Activated CD8-positive, alpha-beta memory T cell treated with anti-CD3 and anti-CD28 coated beads, Interleukin-2, amount 50 U/mL, for 1 hour (primary cell): ENCODE measurements around the gene SEC22A.

Source experiments
- DNase-seq: peaks from one replicate; pipeline ENCODE4 v3.0.0-alpha.2; 2020; ENCODE audit errors: extremely low read depth

The SEC22A gene

DNA sequence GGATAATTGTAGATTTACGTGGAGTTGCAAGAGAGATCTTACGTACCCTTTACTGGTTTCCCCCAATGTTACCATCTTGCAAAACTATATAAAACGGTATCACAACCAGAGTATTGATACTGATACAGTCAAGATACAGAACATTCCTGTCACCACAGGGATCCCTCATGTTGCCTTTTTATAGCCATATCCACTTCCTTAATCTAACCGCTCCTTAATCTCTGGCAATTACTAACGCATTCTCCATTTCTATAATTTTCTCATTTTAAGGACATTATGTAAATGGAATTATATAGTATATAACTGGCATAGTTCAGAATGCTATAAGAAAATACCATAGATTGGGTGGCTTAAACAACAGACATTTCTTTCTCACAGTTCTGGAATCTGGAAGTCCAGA is 61.1 kb downstream of the SEC22A start:
- DNase-seq, result no peak

DNA sequence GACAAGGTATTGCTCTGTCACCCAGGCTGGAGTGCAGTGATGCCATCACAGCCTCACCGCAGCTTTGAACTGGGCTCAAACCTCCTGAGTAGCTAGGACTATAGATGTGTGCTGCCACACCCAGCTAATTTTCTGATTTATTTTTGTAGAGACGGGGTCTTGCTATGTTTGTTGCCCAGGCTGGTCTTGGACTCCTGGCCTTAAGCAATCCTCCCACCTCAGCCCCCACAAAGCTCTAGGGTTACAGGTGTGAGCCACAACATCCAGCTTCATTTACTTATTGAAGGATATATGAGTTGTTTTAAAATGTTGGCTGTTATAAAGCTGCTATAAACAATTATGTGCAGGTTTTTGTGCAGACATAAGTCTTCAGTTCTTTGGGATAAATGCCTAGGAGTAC is 62.2 kb downstream of the SEC22A start:
- DNase-seq, result no peak

GRCh38 chr3:123267821-123268220 is 66.1 kb downstream of the SEC22A start:
- no peak for DNase-seq

DNA sequence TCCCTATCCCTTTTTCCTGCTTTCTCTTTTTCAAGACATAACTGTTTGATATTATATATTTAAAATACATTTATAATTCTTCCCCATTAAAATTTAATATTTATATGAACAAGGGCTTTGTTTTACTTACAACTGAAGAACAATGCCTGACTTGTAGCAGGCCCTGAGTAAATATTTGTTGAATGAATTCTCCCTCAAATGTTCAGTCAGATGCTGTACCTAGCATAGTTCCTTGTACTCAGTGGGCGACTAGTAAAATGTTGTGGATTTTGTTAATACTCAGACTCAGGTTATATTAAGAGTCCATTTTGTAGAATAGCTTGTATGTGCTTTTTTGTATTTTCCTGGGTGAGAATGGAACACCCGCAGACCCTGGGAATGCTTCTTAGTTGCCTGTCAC is 69.1 kb downstream of the SEC22A start:
- DNase-seq, result no peak

DNA sequence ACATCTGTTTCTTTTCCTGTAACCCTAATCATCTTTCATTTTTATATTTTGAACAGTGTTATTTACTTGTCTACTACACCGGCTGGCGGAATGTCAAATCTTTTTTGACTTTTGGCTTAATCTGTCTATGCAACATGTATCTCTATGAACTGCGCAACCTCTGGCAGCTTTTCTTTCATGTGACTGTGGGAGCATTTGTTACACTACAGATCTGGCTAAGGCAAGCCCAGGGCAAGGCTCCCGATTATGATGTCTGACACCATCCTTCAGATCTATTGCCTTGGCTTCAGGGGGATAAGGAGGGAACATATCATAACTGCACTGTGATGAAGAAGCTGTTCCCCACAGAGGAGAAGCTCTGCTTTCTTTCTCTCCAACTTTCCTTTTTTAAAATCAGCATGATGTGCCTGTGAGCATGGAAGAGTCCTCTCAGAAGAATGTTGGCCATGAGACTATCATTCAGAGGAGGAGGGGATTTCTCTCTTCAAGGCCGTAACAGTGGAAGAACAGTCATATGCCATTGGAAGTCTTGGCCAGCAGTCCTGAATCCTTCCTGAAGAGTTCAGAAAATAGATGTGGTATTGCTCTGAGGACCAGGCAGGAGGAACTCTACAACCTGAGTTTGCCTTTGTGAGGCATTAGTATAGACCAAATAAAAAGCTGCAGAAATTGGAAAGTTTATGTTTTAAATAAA is 69.9 kb downstream of the SEC22A start:
- no peak for DNase-seq

DNA sequence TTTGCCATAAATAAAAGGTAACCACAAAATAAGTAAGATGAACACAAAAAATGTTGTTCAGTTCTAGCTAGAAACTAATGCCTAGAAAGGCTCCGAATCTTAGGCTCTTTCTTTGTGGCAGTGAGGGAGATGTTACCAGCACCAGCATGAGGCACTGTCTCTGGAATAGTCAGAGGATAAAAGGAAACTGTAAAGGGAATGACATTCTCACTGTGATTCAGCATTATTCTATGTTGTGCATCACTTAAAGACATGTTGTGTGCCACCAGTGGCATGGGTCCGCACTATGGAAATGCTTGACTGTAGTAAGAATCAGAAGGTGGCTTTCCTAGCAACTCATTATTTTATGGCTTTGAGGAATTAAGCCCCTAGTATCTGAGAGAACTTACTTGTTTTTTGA is 70.8 kb downstream of the SEC22A start:
- DNase-seq, result no peak

DNA sequence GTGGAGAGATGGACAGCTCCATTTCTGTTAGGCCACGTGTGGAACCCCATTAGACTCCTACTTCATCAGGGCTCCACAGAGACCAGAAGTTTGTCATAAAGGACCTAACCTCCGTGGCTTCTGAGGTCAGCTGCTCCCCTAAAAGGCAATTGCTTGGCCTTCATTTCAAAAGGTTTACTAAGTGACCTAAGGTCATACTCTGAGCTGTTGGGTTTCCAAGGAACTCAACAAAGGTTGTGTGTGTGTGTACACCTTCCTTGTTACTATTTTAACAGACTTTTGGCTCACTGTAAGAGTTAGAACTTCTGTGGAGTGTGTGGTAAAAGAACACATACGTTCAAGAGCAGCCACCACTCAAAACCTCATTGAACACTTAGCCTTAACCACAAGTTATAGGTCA is 73.9 kb downstream of the SEC22A start:
- no peak for DNase-seq

DNA sequence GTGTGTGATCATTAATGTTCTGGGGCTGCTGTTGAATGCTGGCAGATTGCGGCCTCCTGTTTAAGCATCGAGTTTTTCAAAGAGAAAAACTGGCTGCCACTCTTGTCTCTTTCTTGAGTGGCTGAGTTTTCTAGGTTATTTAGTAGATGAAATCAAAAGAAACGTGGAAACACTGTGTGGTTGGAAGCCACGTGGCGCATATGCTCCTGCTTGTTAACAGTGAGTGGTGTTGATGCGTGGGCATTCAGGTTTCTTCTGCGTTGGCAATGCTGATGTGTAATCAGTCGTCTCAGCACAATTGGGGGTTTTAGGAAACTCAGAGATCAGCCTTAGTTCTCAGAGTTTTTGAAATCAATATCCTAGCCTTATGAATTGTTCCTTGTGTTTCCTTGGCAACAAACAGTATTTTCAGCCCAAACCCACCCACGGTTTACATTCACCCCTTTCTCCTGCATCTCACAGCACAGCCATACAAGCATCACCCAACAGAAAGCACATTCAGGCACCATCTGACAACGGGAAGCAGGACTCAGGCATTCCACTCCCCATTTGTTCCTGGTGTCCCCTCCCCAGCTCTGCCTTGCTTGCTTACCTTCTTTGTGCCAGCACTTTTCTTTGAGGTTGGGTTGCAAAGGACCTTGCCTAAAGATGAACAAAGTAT is 74.7 kb downstream of the SEC22A start:
- no peak for DNase-seq

DNA sequence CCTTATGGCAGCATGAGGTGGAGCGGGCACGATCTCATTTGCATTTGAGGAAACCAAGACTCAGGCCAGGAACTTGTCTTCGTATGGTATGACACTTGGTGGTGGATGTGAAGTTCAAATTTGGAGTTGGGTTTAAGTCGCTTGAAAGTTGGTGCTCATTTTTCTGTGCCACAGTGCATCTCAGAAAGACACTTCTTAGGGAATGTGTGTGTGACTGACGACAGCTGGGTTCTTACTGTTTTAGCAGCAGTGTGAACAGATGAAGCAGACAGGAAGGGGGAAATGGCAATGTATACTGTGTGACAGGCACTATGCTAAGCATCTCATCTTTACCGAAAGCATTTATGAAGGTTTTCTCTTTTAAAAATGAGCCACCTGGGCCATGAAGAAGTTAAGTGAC is 75.4 kb downstream of the SEC22A start:
- no peak for DNase-seq

DNA sequence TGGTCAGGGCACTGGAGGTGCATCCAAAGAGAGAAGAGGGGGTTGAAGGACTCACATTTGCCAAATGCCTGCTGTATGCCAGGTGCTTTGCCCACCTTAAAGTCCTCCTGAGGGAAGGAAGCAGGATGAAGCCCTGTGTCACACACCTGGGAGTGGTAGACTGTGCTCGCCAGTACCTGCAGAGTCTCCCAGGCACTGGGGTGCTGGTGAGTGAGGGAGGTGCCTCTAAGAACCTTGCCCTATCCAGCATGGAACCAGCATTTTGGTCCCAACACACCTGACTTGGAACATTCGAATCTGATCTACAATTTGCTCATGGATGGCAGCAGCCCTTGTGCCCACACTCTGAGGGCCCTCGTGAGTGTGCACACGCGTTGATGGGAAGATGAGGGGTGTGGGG is 76.7 kb downstream of the SEC22A start:
- DNase-seq, result no peak

- DNase-seq, result no peak
These were observed 77.4 kb downstream of the SEC22A start for GRCh38 chr3:123279121-123279520.

- no peak for DNase-seq
These were observed 79.7 kb downstream of the SEC22A start for GRCh38 chr3:123281406-123281805.

DNA sequence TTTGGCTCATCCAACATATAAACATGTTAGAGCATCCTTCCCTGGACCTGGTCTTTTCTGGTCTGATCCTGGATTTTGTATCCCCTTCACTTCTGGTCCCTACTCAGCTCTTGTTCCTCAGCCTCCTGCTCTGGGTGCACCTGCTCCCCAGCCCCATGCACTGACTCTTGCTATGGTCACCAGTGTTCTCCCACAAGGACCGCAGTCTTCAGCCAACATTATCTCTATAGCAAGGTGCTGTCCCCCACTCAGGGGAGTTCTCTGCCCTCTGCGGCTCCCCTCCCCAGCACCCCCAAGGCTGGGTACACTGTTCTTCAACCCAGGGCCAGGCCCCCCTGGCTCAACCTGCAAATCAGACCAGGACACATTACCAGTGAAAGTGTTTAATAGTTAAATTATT is 80.2 kb downstream of the SEC22A start:
- DNase-seq, result no peak

DNA sequence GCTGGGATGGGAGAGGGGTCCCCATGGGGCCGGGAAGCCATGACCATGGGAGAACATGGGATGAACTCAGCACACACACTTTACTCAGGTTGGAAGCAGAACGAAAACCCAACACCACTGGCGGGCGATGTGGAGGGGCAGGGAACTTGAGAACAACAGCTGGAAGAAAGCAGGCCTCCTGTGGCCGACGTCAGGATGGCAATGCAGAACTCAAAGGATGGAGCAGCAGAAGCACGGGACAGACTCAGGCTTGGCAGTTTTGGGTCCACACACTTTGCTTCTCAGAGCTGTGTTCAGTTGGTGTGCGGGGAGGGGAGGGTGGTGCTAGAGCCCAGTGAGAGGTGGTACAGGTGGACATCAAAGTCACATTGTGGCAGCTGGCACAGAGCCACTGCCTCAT is 80.7 kb downstream of the SEC22A start:
- no peak for DNase-seq

GRCh38 chr3:123283074-123283473 is 81.3 kb downstream of the SEC22A start:
- DNase-seq, result no peak

DNA sequence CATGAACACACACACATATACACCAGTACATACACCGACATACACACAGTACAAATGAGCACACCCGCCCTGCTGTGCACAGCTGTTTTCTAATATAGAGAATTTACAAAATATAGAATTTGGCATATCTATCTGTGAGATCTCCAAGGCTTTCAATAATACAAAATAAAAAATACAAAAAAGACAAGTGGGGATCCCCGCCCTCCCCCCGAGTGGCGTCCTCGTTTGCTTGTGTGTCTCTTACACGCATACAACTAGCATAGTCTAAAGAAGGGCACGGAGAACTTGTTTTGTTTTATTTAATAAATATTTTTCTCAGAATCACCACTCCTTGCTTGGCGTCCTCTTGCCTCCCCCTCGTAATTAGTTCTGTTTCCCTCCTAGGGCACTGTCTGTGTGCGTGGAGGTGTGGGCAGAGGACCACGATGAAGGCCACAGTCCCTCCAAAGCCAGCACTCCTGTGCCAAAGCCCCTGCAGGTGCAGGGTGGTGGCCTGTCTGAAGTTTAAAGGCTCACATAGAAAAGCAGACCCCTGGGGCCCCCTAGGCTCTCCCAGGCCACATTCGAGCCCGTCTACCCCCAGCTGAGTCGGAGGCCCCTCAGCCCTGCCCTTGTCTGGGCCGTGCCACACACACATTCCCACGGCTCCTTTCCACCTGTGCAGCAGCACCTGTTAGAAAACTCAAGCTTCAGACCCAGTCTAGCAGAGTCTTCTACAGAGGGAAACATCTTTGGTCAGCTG is 82.1 kb downstream of the SEC22A start:
- DNase-seq, result no peak

- no peak for DNase-seq
These were observed 82.8 kb downstream of the SEC22A start for GRCh38 chr3:123284399-123285010.

DNA sequence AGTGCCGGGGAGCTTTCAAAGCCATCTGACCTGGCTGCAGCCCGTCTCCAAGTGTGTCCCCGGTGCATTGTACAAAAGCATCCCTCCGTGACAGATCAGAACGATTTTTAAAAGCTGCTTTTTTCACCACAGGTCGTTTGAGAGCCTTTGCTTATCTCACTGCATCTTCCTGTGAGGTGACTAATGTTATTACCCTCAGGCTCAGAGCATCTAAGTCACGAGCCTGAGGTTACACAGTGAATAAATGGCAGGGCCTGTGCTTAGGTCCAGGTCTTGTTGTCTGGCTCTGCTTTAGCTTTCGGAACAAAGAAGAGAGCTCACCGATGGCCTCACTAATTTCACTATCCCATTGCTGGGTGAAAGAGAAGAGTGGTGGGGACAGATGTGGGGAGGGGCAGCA is 83.3 kb downstream of the SEC22A start:
- DNase-seq, result no peak

- no peak for DNase-seq
These were observed 83.7 kb downstream of the SEC22A start for GRCh38 chr3:123285479-123285878.

DNA sequence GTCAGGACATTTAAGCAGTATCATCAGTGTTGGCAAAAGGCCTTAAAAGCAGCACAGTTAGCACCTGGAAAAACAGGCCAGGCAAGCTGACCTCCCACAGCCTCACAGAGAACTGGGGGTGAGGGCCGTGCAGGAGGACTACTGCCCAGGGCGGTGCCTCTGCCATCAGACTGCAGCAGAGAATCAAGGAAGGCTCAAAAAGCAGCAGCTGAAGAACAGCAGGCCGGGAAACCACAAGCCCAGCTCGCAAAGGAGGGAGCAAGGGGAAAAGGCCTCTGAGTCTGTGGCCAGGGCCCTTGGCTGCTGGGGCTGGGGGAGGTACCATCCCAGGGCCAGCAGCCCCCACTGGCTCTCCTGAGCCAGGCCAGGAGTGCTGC is 84.2 kb downstream of the SEC22A start:
- DNase-seq, result no peak

- no peak for DNase-seq
These were observed 84.7 kb downstream of the SEC22A start for GRCh38 chr3:123286308-123287023.
